ENCODE data around the gene FYN. TPM values are rescaled to one million over a fixed set of nuclear protein-coding genes. Genes with fewer than 3 reads are reported as not detected.

Gene FYN
- total and polyA plus RNA-seq, 2 of the 13 experiments (the other 11 are each of a cell fraction or from before 2014, with no cell fraction given) = 15.5 to 24.6 TPM

GRCh38 chr6:111714416-111715270 is 158.6 kb downstream of the FYN start:
- Histone ChIP-seq H3K27me3 (ENCODE audit: control insufficient read depth in 1 of 2, insufficient read depth in 2 of 2, low read length in 2 of 2) (no peaks in the 10 kb centered on the region), H3K9ac (ENCODE audit: insufficient read depth, low read depth, low read length) (no peak overlapping the region), H4K20me1 (ENCODE audit: insufficient read depth, low read length) (no peaks in the 10 kb centered on the region), H3K9me3 (ENCODE audit: low read length) (no peaks in the 10 kb centered on the region), H3K27ac (ENCODE audit: extremely low read length, insufficient read depth, low read length) (no peak overlapping the region), H3K4me2 (ENCODE audit: low read depth, low read length) (no peak overlapping the region), H3K4me1 (ENCODE audit: insufficient read depth, low read length) (no peaks in the 10 kb centered on the region), H2AFZ (ENCODE audit: low read length) (no peak overlapping the region), H3K4me3 (replicated peaks in 1 of 3; ENCODE audit: insufficient read depth in 1 of 3, low read depth in 2 of 3, low read length in 3 of 3) (no peak overlapping the region), H3K36me3 (replicated peaks in 1 of 2; ENCODE audit: control insufficient read depth in 1 of 2, insufficient read depth in 2 of 2, low read length in 2 of 2) (no peaks in the 10 kb centered on the region; a peak in 1 of 5 replicates), H3K79me2 (ENCODE audit: insufficient read depth, low read length) (no peaks in the 10 kb centered on the region)
- intact Hi-C loops (cut with micrococcal nuclease; ENCODE audit: unreplicated experiment) (no loop called here), in situ Hi-C loops (cut with HindIII; ENCODE audit: extremely low pct_ligation_motif_present, low pct_unique_long_range_greater_than_20kb) (loop anchor here (25.0 kb wide), 1 partner anchor 448 kb away; no protein-coding TSS in a partner anchor)
- ATAC-seq = no peak
- 80% methylated on average over 10 of the region's 10 CpGs for WGBS (ENCODE audit: low lambda C conversion rate)
- POLR2A ChIA-PET = no interaction called here
- CTCF ChIA-PET (ENCODE audit: low intra/inter-chr PET ratio, low total read pairs) = no interaction called here
- no TSS peak for BruUV-seq (replicated peaks)
- no peak for FAIRE-seq
- TF ChIP-seq ZNF501 (CRISPR knock-in tag; IDR thresholded peaks at IDR 0.05) (no peak), FOXO4 (CRISPR knock-in tag; conservative IDR thresholded peaks at IDR 0.05) (no peak), AFF4 (CRISPR knock-in tag; IDR thresholded peaks at IDR 0.05) (no peak), ZBTB7A (CRISPR knock-in tag; IDR thresholded peaks at IDR 0.05) (no peak), ZNF234 (CRISPR knock-in tag; conservative IDR thresholded peaks at IDR 0.05) (no peak), ZMYM4 (CRISPR knock-in tag; IDR thresholded peaks at IDR 0.05) (no peak), ZNF839 (CRISPR knock-in tag; IDR thresholded peaks at IDR 0.05; ENCODE audit: borderline replicate concordance) (no peak), ZNF503 (CRISPR knock-in tag; IDR thresholded peaks at IDR 0.05) (no peak), HOXA3 (CRISPR knock-in tag; IDR thresholded peaks at IDR 0.05) (no peak), MXD3 (CRISPR knock-in tag; IDR thresholded peaks at IDR 0.05) (no peak), KDM6A (CRISPR knock-in tag; IDR thresholded peaks at IDR 0.05; ENCODE audit: low read depth) (no peak), MIER3 (CRISPR knock-in tag; IDR thresholded peaks at IDR 0.05; ENCODE audit: borderline replicate concordance) (no peak), SIX4 (CRISPR knock-in tag; IDR thresholded peaks at IDR 0.05) (no peak), ZNF652 (CRISPR knock-in tag; IDR thresholded peaks at IDR 0.05; ENCODE audit: borderline replicate concordance, low read depth) (no peak), REL (CRISPR knock-in tag; conservative IDR thresholded peaks at IDR 0.05) (no peak), GATA4 (IDR thresholded peaks at IDR 0.05; ENCODE audit: borderline replicate concordance, low read depth) (no peak), ZNF20 (CRISPR knock-in tag; IDR thresholded peaks at IDR 0.05) (no peak)
- no peak for DNase-seq (ENCODE audit: low spot score)

Data from HepG2 (cell line).